GM12878 (cell line): ENCODE measurements around the gene DSC2. TPM values are rescaled to one million over a fixed set of nuclear protein-coding genes. Genes with fewer than 3 reads are reported as not detected.
A peak's percentile ranks its signal among the peaks of the same experiment; 100 is the strongest.

Experiments
- BMI1 ChIP-seq: fragments of 450-650 bp; IDR thresholded peaks from 2 replicates; pipeline ENCODE4 v1.6.1; 2016; ENCODE audit warnings: mild to moderate bottlenecking, moderate library complexity, borderline replicate concordance
- CREM ChIP-seq: IDR thresholded peaks from 2 replicates; pipeline ENCODE4 v1.6.1; 2014; ENCODE audit warnings: antibody characterized with exemption, low read depth
- ETV6 ChIP-seq, 2 experiments: fragments of 450-650 bp in 1 of 2; IDR thresholded peaks in 1 of 2; conservative IDR thresholded peaks in 1 of 2; 2 replicates each; pipeline ENCODE4 v1.6.1; 2014; ENCODE audit warnings: antibody characterized with exemption in 1 of 2, borderline replicate concordance in 1 of 2, low read depth in 1 of 2, mild to moderate bottlenecking in 1 of 2, moderate library complexity in 1 of 2
- FOXK2 ChIP-seq: fragments of 450-650 bp; IDR thresholded peaks from 2 replicates; pipeline ENCODE4 v1.6.1; 2017; ENCODE audit warnings: mild to moderate bottlenecking, moderate library complexity
- LARP7 ChIP-seq: fragments of 450-650 bp; IDR thresholded peaks from 2 replicates; pipeline ENCODE4 v1.6.1; 2017; ENCODE audit warnings: mild to moderate bottlenecking
- NR2C1 ChIP-seq: fragments of 450-650 bp; IDR thresholded peaks from 2 replicates; pipeline ENCODE4 v1.6.1; 2017; ENCODE audit warnings: antibody characterized with exemption, mild to moderate bottlenecking, moderate library complexity
- RUNX3 ChIP-seq: IDR thresholded peaks from 2 replicates; pipeline ENCODE4 v1.6.1; 2012; ENCODE audit warnings: low read length, inconsistent platforms
- SMAD5 ChIP-seq: IDR thresholded peaks from 2 replicates; pipeline ENCODE4 v1.6.1; 2016; ENCODE audit warnings: antibody characterized with exemption, low read depth
- SMARCA5 ChIP-seq: fragments of 450-650 bp; IDR thresholded peaks from 2 replicates; pipeline ENCODE4 v1.6.1; 2017; ENCODE audit warnings: mild to moderate bottlenecking
- polyA plus RNA-seq, 11 experiments: library from polyadenylated mRNA; depleted of rRNA in 4 of 11; unstranded in 6 of 11; stranded (reverse) in 5 of 11; fragments of >200 nt; fragmentation: Nextera tagmentation in 4 of 11; fragmentation: Illumina TruSeq in 1 of 11; extraction: Ambion mirVana in 4 of 11; extraction: Trizol in 1 of 11; gene quantifications; 1 replicate in 1 of 11; 2 replicates in 10 of 11; pipeline versions ENCODE4 v1.2.1 to v1.2.3, GENCODE V29; 2011 to 2016; ENCODE audit warnings: inconsistent platforms in 2 of 11, missing spikeins in 2 of 11, low read depth in 1 of 11
- total RNA-seq, 4 experiments: library from RNA; depleted of rRNA in 3 of 4; stranded (reverse); fragments of >200 nt in 3 of 4; fragmentation: Illumina TruSeq in 1 of 4; extraction: Trizol in 1 of 4; gene quantifications; 2 replicates each; pipeline versions ENCODE4 v1.2.1 to v1.2.3, GENCODE V29; 2013 to 2021
- TF ChIP-seq, protein P1 (sequence below): fragments of 150-350 bp; IDR thresholded peaks from 2 replicates; pipeline ENCODE4 v1.6.1; 2014; ENCODE audit warnings: mild to moderate bottlenecking, low read depth, low read length
- TF ChIP-seq, protein P2 (sequence below): fragments of 450-650 bp; IDR thresholded peaks from 2 replicates; pipeline ENCODE4 v1.6.1; 2016; ENCODE audit warnings: mild to moderate bottlenecking
- TF ChIP-seq, protein P3 (sequence below): fragments of 450-650 bp; formaldehyde crosslinking; IDR thresholded peaks from 2 replicates; pipeline ENCODE4 v1.4.0; 2020; ENCODE audit warnings: mild to moderate bottlenecking, moderate library complexity
- TF ChIP-seq, protein P4 (sequence below): IDR thresholded peaks from 2 replicates; pipeline ENCODE4 v1.6.1; 2012; ENCODE audit warnings: improper control_type of control experiment, low read depth, low read length; ENCODE audit not compliant: insufficient replicate concordance
- TF ChIP-seq, protein P5 (sequence below): fragments of 450-650 bp; IDR thresholded peaks from 2 replicates; pipeline ENCODE4 v1.6.1; 2017; ENCODE audit warnings: mild to moderate bottlenecking, low read depth, inconsistent platforms; ENCODE audit not compliant: poor library complexity, severe bottlenecking

Gene DSC2
- total and polyA plus RNA-seq, 10 of the 15 experiments (the other 5 are each of a cell fraction or from before 2014, with no cell fraction given), result 1.2 to 4.9 (median 3.0) TPM; not detected in 1

DNA sequence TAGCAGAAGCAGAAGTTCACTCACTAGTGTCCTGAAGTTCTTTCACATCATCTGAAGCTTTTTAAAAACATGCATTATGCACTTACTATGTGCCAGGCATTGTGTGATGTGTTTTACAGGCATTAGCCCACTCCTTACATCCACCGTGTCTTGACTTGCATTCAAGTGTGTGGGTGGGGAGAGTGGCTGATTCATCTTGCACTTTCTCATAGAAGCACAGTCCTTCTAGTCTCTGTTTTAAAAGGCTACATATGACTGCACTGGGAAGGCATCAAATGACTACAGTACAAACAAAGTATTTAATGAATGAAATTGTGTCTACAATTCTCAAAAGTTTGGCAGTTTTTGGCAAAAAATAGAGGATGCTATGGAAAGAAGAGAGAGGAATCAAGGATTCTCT, 38.1 kb downstream of the DSC2 start (continued):
- TF ChIP-seq, protein P1, sequence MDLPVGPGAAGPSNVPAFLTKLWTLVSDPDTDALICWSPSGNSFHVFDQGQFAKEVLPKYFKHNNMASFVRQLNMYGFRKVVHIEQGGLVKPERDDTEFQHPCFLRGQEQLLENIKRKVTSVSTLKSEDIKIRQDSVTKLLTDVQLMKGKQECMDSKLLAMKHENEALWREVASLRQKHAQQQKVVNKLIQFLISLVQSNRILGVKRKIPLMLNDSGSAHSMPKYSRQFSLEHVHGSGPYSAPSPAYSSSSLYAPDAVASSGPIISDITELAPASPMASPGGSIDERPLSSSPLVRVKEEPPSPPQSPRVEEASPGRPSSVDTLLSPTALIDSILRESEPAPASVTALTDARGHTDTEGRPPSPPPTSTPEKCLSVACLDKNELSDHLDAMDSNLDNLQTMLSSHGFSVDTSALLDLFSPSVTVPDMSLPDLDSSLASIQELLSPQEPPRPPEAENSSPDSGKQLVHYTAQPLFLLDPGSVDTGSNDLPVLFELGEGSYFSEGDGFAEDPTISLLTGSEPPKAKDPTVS, result no peak
- TF ChIP-seq CREM (peak; percentile 60; the same call in 1 of the 2 replicates), RUNX3 (peak; percentile 63), BMI1 (no peak), FOXK2 (no peak), SMAD5 (no peak), ETV6 (conservative IDR thresholded peaks at IDR 0.05 in 1 of 2, IDR thresholded peaks at IDR 0.05 in 1 of 2; ENCODE audit: borderline replicate concordance in 1 of 2, low read depth in 1 of 2) (peak in 1 of 2 experiments; percentile 22; a peak in 1 of 4 replicates), LARP7 (no peak), SMARCA5 (no peak), NR2C1 (no peak)
- TF ChIP-seq, protein P2, sequence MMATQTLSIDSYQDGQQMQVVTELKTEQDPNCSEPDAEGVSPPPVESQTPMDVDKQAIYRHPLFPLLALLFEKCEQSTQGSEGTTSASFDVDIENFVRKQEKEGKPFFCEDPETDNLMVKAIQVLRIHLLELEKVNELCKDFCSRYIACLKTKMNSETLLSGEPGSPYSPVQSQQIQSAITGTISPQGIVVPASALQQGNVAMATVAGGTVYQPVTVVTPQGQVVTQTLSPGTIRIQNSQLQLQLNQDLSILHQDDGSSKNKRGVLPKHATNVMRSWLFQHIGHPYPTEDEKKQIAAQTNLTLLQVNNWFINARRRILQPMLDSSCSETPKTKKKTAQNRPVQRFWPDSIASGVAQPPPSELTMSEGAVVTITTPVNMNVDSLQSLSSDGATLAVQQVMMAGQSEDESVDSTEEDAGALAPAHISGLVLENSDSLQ, result no peak
- TF ChIP-seq, protein P3, sequence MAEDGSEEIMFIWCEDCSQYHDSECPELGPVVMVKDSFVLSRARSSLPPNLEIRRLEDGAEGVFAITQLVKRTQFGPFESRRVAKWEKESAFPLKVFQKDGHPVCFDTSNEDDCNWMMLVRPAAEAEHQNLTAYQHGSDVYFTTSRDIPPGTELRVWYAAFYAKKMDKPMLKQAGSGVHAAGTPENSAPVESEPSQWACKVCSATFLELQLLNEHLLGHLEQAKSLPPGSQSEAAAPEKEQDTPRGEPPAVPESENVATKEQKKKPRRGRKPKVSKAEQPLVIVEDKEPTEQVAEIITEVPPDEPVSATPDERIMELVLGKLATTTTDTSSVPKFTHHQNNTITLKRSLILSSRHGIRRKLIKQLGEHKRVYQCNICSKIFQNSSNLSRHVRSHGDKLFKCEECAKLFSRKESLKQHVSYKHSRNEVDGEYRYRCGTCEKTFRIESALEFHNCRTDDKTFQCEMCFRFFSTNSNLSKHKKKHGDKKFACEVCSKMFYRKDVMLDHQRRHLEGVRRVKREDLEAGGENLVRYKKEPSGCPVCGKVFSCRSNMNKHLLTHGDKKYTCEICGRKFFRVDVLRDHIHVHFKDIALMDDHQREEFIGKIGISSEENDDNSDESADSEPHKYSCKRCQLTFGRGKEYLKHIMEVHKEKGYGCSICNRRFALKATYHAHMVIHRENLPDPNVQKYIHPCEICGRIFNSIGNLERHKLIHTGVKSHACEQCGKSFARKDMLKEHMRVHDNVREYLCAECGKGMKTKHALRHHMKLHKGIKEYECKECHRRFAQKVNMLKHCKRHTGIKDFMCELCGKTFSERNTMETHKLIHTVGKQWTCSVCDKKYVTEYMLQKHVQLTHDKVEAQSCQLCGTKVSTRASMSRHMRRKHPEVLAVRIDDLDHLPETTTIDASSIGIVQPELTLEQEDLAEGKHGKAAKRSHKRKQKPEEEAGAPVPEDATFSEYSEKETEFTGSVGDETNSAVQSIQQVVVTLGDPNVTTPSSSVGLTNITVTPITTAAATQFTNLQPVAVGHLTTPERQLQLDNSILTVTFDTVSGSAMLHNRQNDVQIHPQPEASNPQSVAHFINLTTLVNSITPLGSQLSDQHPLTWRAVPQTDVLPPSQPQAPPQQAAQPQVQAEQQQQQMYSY (CRISPR knock-in tag), result no peak
- TF ChIP-seq, protein P4, sequence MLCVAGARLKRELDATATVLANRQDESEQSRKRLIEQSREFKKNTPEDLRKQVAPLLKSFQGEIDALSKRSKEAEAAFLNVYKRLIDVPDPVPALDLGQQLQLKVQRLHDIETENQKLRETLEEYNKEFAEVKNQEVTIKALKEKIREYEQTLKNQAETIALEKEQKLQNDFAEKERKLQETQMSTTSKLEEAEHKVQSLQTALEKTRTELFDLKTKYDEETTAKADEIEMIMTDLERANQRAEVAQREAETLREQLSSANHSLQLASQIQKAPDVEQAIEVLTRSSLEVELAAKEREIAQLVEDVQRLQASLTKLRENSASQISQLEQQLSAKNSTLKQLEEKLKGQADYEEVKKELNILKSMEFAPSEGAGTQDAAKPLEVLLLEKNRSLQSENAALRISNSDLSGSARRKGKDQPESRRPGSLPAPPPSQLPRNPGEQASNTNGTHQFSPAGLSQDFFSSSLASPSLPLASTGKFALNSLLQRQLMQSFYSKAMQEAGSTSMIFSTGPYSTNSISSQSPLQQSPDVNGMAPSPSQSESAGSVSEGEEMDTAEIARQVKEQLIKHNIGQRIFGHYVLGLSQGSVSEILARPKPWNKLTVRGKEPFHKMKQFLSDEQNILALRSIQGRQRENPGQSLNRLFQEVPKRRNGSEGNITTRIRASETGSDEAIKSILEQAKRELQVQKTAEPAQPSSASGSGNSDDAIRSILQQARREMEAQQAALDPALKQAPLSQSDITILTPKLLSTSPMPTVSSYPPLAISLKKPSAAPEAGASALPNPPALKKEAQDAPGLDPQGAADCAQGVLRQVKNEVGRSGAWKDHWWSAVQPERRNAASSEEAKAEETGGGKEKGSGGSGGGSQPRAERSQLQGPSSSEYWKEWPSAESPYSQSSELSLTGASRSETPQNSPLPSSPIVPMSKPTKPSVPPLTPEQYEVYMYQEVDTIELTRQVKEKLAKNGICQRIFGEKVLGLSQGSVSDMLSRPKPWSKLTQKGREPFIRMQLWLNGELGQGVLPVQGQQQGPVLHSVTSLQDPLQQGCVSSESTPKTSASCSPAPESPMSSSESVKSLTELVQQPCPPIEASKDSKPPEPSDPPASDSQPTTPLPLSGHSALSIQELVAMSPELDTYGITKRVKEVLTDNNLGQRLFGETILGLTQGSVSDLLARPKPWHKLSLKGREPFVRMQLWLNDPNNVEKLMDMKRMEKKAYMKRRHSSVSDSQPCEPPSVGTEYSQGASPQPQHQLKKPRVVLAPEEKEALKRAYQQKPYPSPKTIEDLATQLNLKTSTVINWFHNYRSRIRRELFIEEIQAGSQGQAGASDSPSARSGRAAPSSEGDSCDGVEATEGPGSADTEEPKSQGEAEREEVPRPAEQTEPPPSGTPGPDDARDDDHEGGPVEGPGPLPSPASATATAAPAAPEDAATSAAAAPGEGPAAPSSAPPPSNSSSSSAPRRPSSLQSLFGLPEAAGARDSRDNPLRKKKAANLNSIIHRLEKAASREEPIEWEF, result no peak
- TF ChIP-seq, protein P5, sequence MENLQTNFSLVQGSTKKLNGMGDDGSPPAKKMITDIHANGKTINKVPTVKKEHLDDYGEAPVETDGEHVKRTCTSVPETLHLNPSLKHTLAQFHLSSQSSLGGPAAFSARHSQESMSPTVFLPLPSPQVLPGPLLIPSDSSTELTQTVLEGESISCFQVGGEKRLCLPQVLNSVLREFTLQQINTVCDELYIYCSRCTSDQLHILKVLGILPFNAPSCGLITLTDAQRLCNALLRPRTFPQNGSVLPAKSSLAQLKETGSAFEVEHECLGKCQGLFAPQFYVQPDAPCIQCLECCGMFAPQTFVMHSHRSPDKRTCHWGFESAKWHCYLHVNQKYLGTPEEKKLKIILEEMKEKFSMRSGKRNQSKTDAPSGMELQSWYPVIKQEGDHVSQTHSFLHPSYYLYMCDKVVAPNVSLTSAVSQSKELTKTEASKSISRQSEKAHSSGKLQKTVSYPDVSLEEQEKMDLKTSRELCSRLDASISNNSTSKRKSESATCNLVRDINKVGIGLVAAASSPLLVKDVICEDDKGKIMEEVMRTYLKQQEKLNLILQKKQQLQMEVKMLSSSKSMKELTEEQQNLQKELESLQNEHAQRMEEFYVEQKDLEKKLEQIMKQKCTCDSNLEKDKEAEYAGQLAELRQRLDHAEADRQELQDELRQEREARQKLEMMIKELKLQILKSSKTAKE, result no peak
